Astrocyte (in vitro differentiated cells and primary cell): ENCODE results near the gene ATXN7L3. TPM values are rescaled to one million over a fixed set of nuclear protein-coding genes. Genes with fewer than 3 reads are reported as not detected.

Experiments
- DNase-seq: peaks from one replicate; pipeline ENCODE4 v3.0.0-alpha.2; 2010; ENCODE audit warnings: low read depth
- FAIRE-seq: peaks from 2 replicates; lab custom pipeline; 2011; peaks lifted over from hg19 to GRCh38; lab: Jason Lieb, UNC
- H2AFZ ChIP-seq: 2 replicates; pipeline ENCODE4 v1.6.0; 2012; ENCODE audit warnings: low read depth, low read length, inconsistent platforms
- H3K27ac ChIP-seq: 2 replicates; pipeline ENCODE4 v1.5.1; 2011; ENCODE audit warnings: low read depth, low read length, inconsistent platforms
- H3K27me3 ChIP-seq: 2 replicates; pipeline ENCODE4 v1.6.0; 2011; ENCODE audit warnings: low read length, inconsistent platforms; ENCODE audit not compliant: insufficient read depth
- H3K36me3 ChIP-seq: 2 replicates; pipeline ENCODE4 v1.5.1; 2011; ENCODE audit warnings: low read length, inconsistent platforms; ENCODE audit not compliant: insufficient read depth
- H3K4me1 ChIP-seq: 2 replicates; pipeline ENCODE4 v1.5.1; 2011; ENCODE audit warnings: low read length, inconsistent platforms; ENCODE audit not compliant: insufficient read depth
- H3K4me2 ChIP-seq: 2 replicates; pipeline ENCODE4 v1.6.0; 2012; ENCODE audit warnings: low read length, inconsistent platforms
- H3K4me3 ChIP-seq: 2 replicates; pipeline ENCODE4 v1.5.1; 2011; ENCODE audit warnings: low read depth, mild to moderate bottlenecking, low read length, inconsistent platforms; ENCODE audit not compliant: insufficient read depth
- H3K79me2 ChIP-seq: 2 replicates; pipeline ENCODE4 v1.6.0; 2012; ENCODE audit warnings: mild to moderate bottlenecking, low read length, inconsistent platforms; ENCODE audit not compliant: insufficient read depth
- H3K9ac ChIP-seq: 2 replicates; pipeline ENCODE4 v1.6.0; 2012; ENCODE audit warnings: mild to moderate bottlenecking, low read length, inconsistent platforms
- H3K9me3 ChIP-seq: 2 replicates; pipeline ENCODE4 v1.5.1; 2012; ENCODE audit warnings: low read depth, mild to moderate bottlenecking, low read length, inconsistent platforms; ENCODE audit not compliant: insufficient read depth
- H4K20me1 ChIP-seq: 2 replicates; pipeline ENCODE4 v1.6.0; 2012; ENCODE audit warnings: low read length, inconsistent platforms; ENCODE audit not compliant: insufficient read depth
- H3K27ac Mint-ChIP-seq: one replicate; pipeline ENCODE4 v1.8.0; 2021; ENCODE audit warnings: mild to moderate bottlenecking, mixed read lengths; ENCODE audit not compliant: unreplicated experiment
- H3K27me3 Mint-ChIP-seq: one replicate; pipeline ENCODE4 v1.8.0; 2021; ENCODE audit warnings: low read depth, mixed read lengths; ENCODE audit not compliant: unreplicated experiment
- H3K36me3 Mint-ChIP-seq: one replicate; pipeline ENCODE4 v1.8.0; 2021; ENCODE audit warnings: low read depth, mixed read lengths; ENCODE audit not compliant: unreplicated experiment
- H3K4me1 Mint-ChIP-seq: one replicate; pipeline ENCODE4 v1.8.0; 2021; ENCODE audit warnings: low read depth, mixed read lengths; ENCODE audit not compliant: unreplicated experiment
- H3K4me3 Mint-ChIP-seq: one replicate; pipeline ENCODE4 v1.8.0; 2021; ENCODE audit warnings: mild to moderate bottlenecking, moderate library complexity, mixed read lengths; ENCODE audit not compliant: unreplicated experiment
- H3K9me3 Mint-ChIP-seq: one replicate; pipeline ENCODE4 v1.8.0; 2021; ENCODE audit warnings: mild to moderate bottlenecking, mixed read lengths; ENCODE audit not compliant: unreplicated experiment
- EZH2 ChIP-seq: IDR thresholded peaks from 2 replicates; pipeline ENCODE4 v1.6.1; 2012; ENCODE audit warnings: mild to moderate bottlenecking, low read length, inconsistent platforms; ENCODE audit not compliant: insufficient read depth
- total RNA-seq: library from RNA; stranded (reverse); gene quantifications from 2 replicates; pipeline ENCODE4 v1.2.1, GENCODE V29; 2021
- TF ChIP-seq, protein P1 (sequence below): IDR thresholded peaks from 2 replicates; pipeline ENCODE4 v1.5.1; 2011; ENCODE audit warnings: low read depth, mild to moderate bottlenecking, inconsistent platforms, low read length, moderate library complexity; ENCODE audit not compliant: insufficient read depth

The ATXN7L3 gene
- total RNA-seq, 1 donor from 2014 or later: 87.0 TPM

DNA sequence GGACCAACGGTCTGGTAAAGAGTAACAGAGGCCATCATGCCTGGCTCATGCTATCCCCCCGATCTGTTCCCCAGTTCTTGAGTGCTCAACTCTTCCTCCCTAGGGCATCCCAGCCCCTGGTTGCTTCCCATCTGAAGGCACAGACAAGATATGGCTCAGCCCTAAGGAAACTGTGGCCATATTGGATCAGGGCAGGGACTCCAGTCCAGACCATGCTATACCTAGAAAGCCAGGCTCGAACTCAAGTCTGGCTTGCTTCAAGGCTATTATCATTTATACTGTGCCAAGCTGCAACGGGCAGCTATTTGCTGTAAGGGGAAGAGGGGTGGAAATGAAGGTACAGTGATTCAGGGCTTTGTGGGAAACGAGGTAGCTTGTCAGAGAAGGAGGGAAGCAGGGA lies 17.0 kb upstream of the ATXN7L3 start:
- Mint-ChIP-seq H3K4me3 (peak overlapping the region; percentile 70), H3K27me3 (no peaks in the 10 kb centered on the region), H3K9me3 (no peaks in the 10 kb centered on the region), H3K4me1 (peaks cover 8% of the 10 kb centered on the region), H3K36me3 (peaks cover 26% of the 10 kb centered on the region), H3K27ac (no peak overlapping the region)
- DNase-seq (no peak), FAIRE-seq (no peak)
- peak overlapping the region; percentile 98 for H3K4me2 ChIP-seq
- no peak overlapping the region for H3K4me3 ChIP-seq
- no peak overlapping the region for H3K9ac ChIP-seq
- H3K36me3 ChIP-seq: peaks cover 24% of the 10 kb centered on the region
- peaks cover 53% of the 10 kb centered on the region for H3K79me2 ChIP-seq
- H4K20me1 ChIP-seq: peaks cover 60% of the 10 kb centered on the region
- no peak overlapping the region for H3K27ac ChIP-seq
- peaks cover 14% of the 10 kb centered on the region for H3K4me1 ChIP-seq
- H2AFZ ChIP-seq: no peak overlapping the region
- TF ChIP-seq, protein P1, sequence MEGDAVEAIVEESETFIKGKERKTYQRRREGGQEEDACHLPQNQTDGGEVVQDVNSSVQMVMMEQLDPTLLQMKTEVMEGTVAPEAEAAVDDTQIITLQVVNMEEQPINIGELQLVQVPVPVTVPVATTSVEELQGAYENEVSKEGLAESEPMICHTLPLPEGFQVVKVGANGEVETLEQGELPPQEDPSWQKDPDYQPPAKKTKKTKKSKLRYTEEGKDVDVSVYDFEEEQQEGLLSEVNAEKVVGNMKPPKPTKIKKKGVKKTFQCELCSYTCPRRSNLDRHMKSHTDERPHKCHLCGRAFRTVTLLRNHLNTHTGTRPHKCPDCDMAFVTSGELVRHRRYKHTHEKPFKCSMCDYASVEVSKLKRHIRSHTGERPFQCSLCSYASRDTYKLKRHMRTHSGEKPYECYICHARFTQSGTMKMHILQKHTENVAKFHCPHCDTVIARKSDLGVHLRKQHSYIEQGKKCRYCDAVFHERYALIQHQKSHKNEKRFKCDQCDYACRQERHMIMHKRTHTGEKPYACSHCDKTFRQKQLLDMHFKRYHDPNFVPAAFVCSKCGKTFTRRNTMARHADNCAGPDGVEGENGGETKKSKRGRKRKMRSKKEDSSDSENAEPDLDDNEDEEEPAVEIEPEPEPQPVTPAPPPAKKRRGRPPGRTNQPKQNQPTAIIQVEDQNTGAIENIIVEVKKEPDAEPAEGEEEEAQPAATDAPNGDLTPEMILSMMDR: no peak
- no peak for TF ChIP-seq EZH2
- H3K27me3 ChIP-seq: no peaks in the 10 kb centered on the region
- no peaks in the 10 kb centered on the region for H3K9me3 ChIP-seq

DNA sequence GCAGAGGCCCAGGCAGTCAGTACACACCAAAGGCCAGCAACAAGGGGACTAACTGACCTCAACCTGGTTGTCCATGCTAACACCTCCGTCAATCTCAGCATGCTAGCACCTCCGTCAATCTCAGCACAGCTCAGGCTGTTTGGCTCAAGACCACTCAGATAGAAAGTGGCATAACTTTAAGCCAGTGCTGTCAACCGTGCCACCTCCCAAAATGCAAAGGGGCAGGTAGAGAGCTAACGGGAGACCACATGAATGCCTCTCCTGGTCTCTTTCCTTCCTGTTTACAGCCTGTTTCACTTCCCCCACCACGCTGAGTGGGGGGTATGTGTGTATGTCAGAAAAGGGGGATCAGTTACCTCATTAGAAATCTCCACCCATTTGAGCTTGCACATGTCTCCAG lies 16.5 kb upstream of the ATXN7L3 start:
- no peak overlapping the region for H3K4me2 ChIP-seq
- Mint-ChIP-seq H3K4me1 (peaks cover 8% of the 10 kb centered on the region), H3K27me3 (no peaks in the 10 kb centered on the region), H3K9me3 (no peaks in the 10 kb centered on the region), H3K4me3 (no peak overlapping the region), H3K36me3 (peaks cover 26% of the 10 kb centered on the region), H3K27ac (no peak overlapping the region)
- peaks cover 11% of the 10 kb centered on the region for H3K4me1 ChIP-seq
- peaks cover 27% of the 10 kb centered on the region for H3K36me3 ChIP-seq
- no peaks in the 10 kb centered on the region for H3K9me3 ChIP-seq
- peaks cover 48% of the 10 kb centered on the region for H3K79me2 ChIP-seq
- no peak overlapping the region for H3K9ac ChIP-seq
- no peak overlapping the region for H2AFZ ChIP-seq
- no peak for FAIRE-seq
- TF ChIP-seq, protein P1: no peak
- TF ChIP-seq EZH2: no peak
- H3K27ac ChIP-seq: no peak overlapping the region
- no peak overlapping the region for H3K4me3 ChIP-seq
- no peaks in the 10 kb centered on the region for H3K27me3 ChIP-seq
- DNase-seq: no peak
- peaks cover 58% of the 10 kb centered on the region for H4K20me1 ChIP-seq

DNA sequence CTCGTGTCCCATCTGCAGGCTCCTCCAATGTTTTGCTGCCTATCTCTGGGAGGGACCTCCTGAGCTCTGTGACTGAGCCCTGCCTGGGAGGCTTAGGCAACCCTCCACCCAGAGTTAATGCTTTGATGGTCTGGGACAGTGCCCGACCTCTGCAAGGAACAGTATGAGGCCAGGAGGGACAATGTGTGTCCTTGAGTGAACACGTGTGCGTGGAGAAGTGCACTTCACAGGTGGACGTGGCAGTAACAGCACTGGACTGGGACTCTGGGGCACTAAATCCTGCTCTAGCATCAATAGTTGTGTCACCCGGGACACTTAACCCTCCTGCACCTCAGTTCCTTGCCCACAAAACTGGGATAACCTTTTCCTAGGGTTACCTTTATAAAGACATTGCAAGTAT lies 15.2 kb upstream of the ATXN7L3 start:
- H3K9me3 Mint-ChIP-seq: no peaks in the 10 kb centered on the region
- H3K4me2 ChIP-seq: no peak overlapping the region
- H4K20me1 ChIP-seq: peaks cover 66% of the 10 kb centered on the region
- peaks cover 32% of the 10 kb centered on the region for H3K36me3 ChIP-seq
- H3K27me3 ChIP-seq: no peaks in the 10 kb centered on the region
- TF ChIP-seq, protein P1: no peak
- no peak for TF ChIP-seq EZH2
- no peaks in the 10 kb centered on the region for H3K27me3 Mint-ChIP-seq
- no peaks in the 10 kb centered on the region for H3K9me3 ChIP-seq
- FAIRE-seq (no peak), DNase-seq (no peak)
- H3K4me1 ChIP-seq: peaks cover 14% of the 10 kb centered on the region
- H3K36me3 Mint-ChIP-seq: peaks cover 26% of the 10 kb centered on the region
- H3K9ac ChIP-seq: no peak overlapping the region
- H3K27ac ChIP-seq: no peak overlapping the region
- H3K4me1 Mint-ChIP-seq: peaks cover 8% of the 10 kb centered on the region
- peak overlapping the region; percentile 9 for H3K4me3 Mint-ChIP-seq
- no peak overlapping the region for H3K27ac Mint-ChIP-seq
- no peak overlapping the region for H2AFZ ChIP-seq
- H3K4me3 ChIP-seq: no peak overlapping the region
- H3K79me2 ChIP-seq: peaks cover 40% of the 10 kb centered on the region
